Endothelial cell (in vitro differentiated cells): ENCODE data around the gene DNAJC13. TPM values are rescaled to one million over a fixed set of nuclear protein-coding genes. Genes with fewer than 3 reads are reported as not detected.

Experiments used
- DNase-seq: peaks from one replicate; pipeline ENCODE4 v3.0.0; 2021; ENCODE audit warnings: low spot score
- H3K27ac Mint-ChIP-seq: one replicate; pipeline ENCODE4 v1.8.0; 2021; ENCODE audit warnings: mixed read lengths, inconsistent platforms; ENCODE audit not compliant: unreplicated experiment
- H3K27me3 Mint-ChIP-seq: one replicate; pipeline ENCODE4 v1.8.0; 2021; ENCODE audit warnings: mild to moderate bottlenecking, moderate library complexity, mixed read lengths, inconsistent platforms; ENCODE audit not compliant: unreplicated experiment
- H3K36me3 Mint-ChIP-seq: one replicate; pipeline ENCODE4 v1.8.0; 2021; ENCODE audit warnings: mild to moderate bottlenecking, low read depth, mixed read lengths, inconsistent platforms; ENCODE audit not compliant: unreplicated experiment
- H3K4me1 Mint-ChIP-seq: one replicate; pipeline ENCODE4 v1.8.0; 2021; ENCODE audit warnings: mild to moderate bottlenecking, mixed read lengths, inconsistent platforms; ENCODE audit not compliant: unreplicated experiment
- H3K4me3 Mint-ChIP-seq: one replicate; pipeline ENCODE4 v1.8.0; 2021; ENCODE audit warnings: mild to moderate bottlenecking, mixed read lengths, inconsistent platforms; ENCODE audit not compliant: unreplicated experiment
- H3K9me3 Mint-ChIP-seq: one replicate; pipeline ENCODE4 v1.8.0; 2021; ENCODE audit warnings: mixed read lengths, inconsistent platforms; ENCODE audit not compliant: unreplicated experiment
- CTCF ChIP-seq: fragments of 200-600 bp; sonication (generic); IDR thresholded peaks from one replicate; pipeline ENCODE4 v1.5.0; 2021; ENCODE audit warnings: antibody characterized with exemption; ENCODE audit not compliant: unreplicated experiment
- total RNA-seq: library from RNA; stranded (reverse); fragmentation: NEBNext Ultra II Directional; extraction: Animal tissue kit (Norgen Biotek cat#: 25700); gene quantifications from one replicate; pipeline ENCODE4 v1.2.1, GENCODE V29; 2021; ENCODE audit not compliant: unreplicated experiment

DNAJC13 gene
- total RNA-seq, 1 donor from 2014 or later: 50.4 TPM

GRCh38 chr3:132545471-132545870 lies 128.2 kb downstream of the DNAJC13 start:
- H3K4me3 Mint-ChIP-seq: no peak overlapping the region

GRCh38 chr3:132549169-132549568 lies 131.9 kb downstream of the DNAJC13 start:
- no peaks in the 10 kb centered on the region for H3K36me3 Mint-ChIP-seq
- DNase-seq: no peak
- H3K4me1 Mint-ChIP-seq: peaks cover 25% of the 10 kb centered on the region
- no peaks in the 10 kb centered on the region for H3K9me3 Mint-ChIP-seq
- H3K27ac Mint-ChIP-seq: no peak overlapping the region
- H3K27me3 Mint-ChIP-seq: peaks cover 1% of the 10 kb centered on the region
- no peak for TF ChIP-seq CTCF
- no peak overlapping the region for H3K4me3 Mint-ChIP-seq

More at GRCh38 chr3:132545471-132545870, 128.2 kb downstream of the DNAJC13 start:
- peaks cover 1% of the 10 kb centered on the region for H3K27me3 Mint-ChIP-seq
- peaks cover 7% of the 10 kb centered on the region for H3K36me3 Mint-ChIP-seq
- peaks cover 31% of the 10 kb centered on the region for H3K4me1 Mint-ChIP-seq
- TF ChIP-seq CTCF: no peak
- no peak overlapping the region for H3K27ac Mint-ChIP-seq
- no peak for DNase-seq
- no peaks in the 10 kb centered on the region for H3K9me3 Mint-ChIP-seq

- peaks cover 27% of the 10 kb centered on the region for H3K4me1 Mint-ChIP-seq
- no peak for TF ChIP-seq CTCF
- no peak overlapping the region for H3K4me3 Mint-ChIP-seq
- H3K27me3 Mint-ChIP-seq: no peaks in the 10 kb centered on the region
- H3K36me3 Mint-ChIP-seq: no peaks in the 10 kb centered on the region
- no peak for DNase-seq
- H3K9me3 Mint-ChIP-seq: no peaks in the 10 kb centered on the region
- H3K27ac Mint-ChIP-seq: no peak overlapping the region
These were observed 132.7 kb downstream of the DNAJC13 start for GRCh38 chr3:132549890-132550578.

- no peak for DNase-seq
- Mint-ChIP-seq H3K36me3 (no peaks in the 10 kb centered on the region), H3K27ac (no peak overlapping the region), H3K9me3 (no peaks in the 10 kb centered on the region), H3K4me1 (peaks cover 34% of the 10 kb centered on the region), H3K27me3 (no peaks in the 10 kb centered on the region), H3K4me3 (no peak overlapping the region)
- TF ChIP-seq CTCF: no peak
These were observed 133.4 kb downstream of the DNAJC13 start for GRCh38 chr3:132550579-132551305.

GRCh38 chr3:132553826-132554225 lies 136.5 kb downstream of the DNAJC13 start:
- Mint-ChIP-seq H3K4me1 (peaks cover 52% of the 10 kb centered on the region), H3K4me3 (no peak overlapping the region), H3K27ac (no peak overlapping the region), H3K36me3 (peaks cover 3% of the 10 kb centered on the region), H3K9me3 (no peaks in the 10 kb centered on the region), H3K27me3 (peaks cover 4% of the 10 kb centered on the region)
- no peak for DNase-seq
- no peak for TF ChIP-seq CTCF
